HG02885 (cell line): ENCODE data around the gene PZP.

Experiments used
- ATAC-seq: cut with Tn5 transposase; IDR thresholded peaks from one replicate; pipeline ENCODE4 v1.9.1; 2021; ENCODE audit warnings: mild to moderate bottlenecking; ENCODE audit not compliant: unreplicated experiment, poor library complexity

The PZP gene

DNA sequence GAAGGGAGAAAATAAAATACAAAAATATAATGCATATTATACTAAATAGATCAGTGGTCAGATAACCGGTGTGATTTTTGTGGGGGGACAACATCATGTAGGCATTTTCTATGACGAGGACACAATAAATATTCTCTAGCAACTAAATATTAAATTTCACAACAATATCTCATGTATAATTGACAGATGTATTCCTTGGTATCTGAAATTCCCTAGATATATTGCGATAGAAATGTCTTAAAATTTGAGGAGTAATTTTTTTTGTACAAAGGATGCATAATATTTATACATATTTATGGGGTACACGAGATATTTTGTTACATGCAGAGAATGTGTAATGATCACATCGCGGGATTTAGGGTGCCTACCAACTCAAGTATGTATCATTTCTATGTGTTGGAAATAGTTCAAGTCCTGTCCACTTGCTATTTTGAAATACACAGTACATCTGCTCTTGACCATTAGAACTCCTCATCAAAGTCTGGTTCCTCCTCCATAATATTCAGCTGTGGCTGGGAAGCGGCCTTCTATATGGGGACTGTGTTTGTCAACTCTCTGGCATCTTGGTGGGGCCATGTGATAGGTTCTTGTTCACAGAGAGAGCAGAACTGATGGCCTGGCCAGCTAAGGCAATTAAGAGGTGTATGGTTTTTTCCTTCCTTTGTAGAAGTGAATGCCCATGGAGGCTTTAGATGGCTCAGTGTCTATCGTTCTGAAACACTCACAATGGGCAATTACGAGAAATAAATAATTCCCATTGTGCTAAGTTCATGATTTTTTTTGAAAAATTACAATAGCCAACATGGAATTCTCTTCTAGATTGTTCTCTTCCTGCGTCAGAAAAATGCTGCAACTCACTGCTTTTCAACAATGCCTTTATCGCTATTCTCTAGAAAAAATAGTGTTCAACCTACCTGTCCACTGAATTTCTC lies 101.3 kb downstream of the PZP start:
- no peak for ATAC-seq

DNA sequence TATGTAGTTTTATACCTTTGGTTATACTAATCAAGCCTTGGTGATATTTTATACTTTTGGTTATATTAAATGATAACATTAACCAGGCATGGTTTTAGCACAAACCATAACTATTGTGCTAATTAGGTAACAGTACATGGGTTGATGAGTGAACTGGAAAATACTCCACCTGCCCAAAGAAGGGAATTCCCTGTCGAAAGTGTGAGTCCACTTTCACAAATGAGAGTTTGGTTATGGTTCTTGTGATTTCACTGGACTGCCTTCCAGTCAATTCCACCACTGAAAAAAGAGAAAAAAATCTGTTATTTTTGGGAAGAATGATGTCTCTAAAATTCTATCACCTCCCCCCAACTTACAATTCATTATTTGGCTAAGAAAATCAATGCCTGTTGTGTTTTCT lies 102.1 kb downstream of the PZP start:
- no peak for ATAC-seq

DNA sequence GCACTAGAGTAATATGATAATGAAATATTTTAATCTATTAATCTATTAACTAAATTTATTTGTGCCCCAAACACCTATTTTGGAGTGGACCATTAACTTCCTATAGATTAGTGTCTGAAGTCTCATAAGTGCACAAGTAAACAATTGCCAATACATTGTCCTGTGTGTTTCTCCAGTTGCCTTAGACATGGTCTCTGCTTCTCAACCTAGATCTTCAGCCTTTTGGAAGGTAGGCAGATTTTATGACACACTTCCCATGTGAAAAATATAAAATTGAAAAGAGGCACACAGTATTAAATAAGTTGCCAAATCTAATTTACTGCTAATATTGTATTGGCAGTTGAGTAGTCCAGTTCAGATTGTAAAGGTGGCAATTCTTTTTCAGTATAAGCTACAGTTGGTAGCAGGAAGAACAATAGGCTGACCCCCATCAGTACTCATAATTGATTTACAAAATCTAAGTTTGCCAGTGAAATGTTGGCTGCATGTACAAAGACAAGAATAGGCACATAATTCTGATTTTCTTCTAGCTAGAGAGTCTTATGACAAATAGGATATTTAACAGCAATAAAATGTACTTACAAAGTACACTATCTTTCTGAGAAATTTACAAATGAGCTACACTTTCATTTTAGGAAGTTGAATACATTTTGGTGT lies 103.3 kb downstream of the PZP start:
- no peak for ATAC-seq

DNA sequence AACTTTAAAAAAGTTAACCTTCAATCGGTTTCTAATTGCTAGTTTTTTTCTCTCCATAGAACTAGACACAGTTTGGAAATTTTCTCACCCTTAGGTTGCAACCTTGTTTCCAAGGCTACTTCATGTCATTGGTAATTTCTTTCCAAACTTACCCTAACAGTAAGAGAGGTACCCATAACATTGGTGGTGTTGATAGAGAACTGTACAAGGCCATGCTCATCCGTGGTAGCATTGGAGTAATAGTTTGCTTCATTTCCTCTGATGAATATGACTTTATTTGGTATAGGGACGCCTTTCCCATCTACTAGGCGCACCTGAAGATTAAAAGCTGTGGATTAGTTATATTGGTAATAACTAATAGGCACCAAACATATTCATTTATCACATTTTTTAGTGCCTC lies 104.1 kb downstream of the PZP start:
- no peak for ATAC-seq

DNA sequence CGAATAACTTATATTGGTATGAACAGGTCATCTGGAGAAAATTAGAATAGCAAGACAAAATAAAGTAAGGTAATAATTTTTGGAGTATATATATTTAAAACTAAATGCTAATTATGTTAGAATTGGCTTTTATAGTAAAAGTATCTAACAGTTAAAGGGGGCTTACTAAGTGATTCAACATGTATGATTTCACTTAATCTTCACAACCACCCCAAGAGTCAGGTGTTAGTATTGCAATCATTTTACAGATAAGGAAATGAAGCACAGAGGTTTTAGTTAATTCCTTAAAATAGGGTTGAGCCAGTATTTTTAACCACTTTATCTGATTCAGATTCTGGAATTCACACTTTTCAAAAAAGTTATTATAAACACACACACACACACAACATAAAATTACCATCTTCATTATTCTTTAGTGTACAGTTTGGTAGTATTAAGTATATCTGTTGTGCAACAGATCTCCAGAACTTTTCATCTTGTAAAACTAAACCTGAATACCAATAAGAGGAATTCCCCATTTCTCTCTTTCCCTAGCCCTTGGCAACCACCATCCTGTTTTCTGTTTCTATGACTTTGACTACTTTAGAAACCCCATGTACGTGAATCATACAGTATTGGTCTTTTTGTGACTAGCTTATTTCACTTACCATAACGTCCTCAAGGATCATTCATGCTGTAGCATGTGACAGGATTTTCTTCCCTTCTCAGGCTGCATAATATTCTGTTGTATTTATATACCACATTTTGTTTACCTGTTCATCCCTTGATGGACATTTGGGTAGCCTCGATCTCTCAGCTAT lies 104.9 kb downstream of the PZP start:
- ATAC-seq: no peak

DNA sequence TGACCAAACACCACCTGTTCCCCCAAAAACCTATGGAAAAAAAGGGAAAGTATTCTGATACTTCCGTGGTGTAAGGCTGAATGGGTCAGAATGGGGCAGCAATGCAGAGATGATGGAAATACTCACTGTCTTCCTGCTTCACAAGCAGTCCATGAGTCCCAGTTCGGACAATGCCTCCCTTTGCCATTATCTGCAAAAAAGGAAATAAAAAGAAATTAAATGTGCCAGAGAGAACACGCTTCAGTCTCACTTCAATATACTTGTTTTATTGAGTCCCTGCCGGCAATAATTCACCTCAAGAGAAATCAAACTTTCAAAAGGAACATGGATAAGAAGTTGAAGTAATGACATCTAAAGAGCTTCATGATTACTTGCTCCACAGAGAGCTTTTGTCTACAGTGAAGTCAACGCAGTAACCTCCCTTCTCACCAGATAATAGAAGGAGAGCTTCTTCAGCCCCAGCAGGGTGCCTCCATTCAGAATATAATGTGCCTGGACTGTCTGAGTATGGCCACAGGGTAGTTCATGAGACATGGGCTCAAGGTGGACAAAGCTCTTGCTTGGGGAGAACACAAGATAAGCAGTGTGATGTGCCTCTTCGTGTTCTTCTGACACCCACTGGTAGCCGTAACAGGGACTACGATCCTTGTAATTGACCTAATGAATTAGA lies 107.0 kb downstream of the PZP start:
- no peak for ATAC-seq

DNA sequence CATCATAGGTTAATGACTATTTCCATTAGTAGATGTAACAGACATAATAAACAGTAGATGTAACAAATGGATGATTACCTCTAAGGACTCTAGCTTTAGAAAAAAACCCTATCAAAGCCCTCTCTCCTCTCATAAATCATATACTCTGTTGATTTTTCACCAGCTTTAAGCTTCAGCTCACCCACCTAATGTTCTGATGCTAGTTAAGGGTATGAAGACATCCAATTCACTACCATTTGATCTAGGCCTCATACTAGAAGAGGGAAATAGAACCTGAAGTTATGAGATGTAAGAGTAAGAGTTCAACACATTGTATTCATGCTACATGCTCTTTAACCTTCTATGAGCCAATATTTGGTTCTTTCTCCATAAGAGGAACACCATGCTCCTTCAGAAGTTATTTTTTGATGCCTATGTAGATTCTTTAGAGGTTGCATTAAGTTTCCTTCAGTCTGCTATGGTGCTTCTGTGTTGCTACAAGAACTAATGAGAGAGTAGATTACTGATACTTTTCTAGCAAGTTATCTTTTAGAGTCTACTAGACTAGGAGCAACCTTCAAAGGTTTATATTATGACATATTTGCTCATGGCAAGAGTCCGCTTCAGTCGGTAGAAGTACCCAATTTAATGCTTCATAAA lies 108.5 kb downstream of the PZP start:
- ATAC-seq: no peak
